GM21381 (cell line): ENCODE results near the gene TDG.
"Not testable (repeated sequence)": the region's sequence is repeated elsewhere in the genome, so short reads cannot be mapped to it uniquely, and the experiment has no call there.

Source experiments
- ATAC-seq: cut with Tn5 transposase; IDR thresholded peaks from one replicate; pipeline ENCODE4 v1.9.1; 2021; ENCODE audit warnings: mild to moderate bottlenecking, moderate library complexity; ENCODE audit not compliant: unreplicated experiment

TDG gene

DNA sequence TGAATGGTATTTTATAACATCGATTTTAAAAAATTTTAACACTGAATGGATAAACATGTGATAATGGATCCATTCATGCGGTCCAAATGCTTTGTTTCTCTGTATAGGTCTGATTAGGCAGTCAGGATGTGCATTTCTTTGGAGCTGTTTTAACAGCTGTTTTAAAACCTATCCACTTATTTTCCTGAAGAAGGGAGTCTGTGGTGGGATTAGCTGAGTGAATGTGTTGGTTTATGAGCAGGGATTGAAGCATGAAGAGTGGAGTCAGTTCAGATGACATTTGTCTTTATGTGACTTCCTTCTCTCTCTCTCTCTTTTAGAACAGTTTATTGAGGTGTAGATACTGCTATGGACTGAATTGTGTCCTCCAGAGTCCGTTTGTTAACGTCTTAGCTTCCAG is 46.7 kb downstream of the TDG start:
- ATAC-seq: no peak

DNA sequence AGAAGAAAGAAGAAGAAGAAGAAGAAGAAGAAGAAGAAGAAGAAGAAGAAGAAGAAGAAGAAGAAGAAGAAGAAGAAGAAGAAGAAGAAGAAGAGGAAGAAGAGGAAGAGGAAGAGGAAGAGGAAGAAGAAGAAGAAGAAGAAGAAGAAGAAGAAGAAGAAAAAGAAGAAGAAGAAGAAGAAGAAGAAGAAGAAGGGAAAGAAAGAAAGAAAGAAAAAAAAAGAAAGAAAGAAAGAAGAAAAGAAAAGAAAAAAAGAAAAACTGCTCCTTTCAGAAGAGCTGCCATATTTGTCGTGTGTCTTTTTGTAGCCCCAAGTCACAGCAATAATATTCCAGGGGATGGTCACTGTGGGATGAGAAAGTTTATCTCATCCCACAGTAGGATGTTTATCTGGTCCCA is 56.2 kb downstream of the TDG start:
- ATAC-seq: not testable (repeated sequence)

DNA sequence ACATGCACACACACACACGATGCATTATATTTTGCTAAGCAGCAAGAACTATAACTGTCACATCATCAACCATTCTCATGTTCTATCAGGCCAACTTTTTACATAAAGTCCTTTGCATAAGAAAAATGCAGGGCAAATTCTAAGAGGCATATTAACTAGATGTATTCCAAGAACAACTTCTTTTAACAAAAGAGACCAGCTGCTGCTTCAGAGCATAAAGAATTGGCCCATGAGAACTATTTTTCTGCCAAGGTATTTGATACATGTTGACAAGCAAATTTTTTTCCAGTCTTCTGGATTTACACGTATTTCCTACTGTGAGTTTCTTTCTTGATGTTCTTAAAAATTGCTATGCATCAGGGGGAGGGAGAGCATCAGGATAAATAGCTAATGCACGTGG is 57.1 kb downstream of the TDG start:
- no peak for ATAC-seq

DNA sequence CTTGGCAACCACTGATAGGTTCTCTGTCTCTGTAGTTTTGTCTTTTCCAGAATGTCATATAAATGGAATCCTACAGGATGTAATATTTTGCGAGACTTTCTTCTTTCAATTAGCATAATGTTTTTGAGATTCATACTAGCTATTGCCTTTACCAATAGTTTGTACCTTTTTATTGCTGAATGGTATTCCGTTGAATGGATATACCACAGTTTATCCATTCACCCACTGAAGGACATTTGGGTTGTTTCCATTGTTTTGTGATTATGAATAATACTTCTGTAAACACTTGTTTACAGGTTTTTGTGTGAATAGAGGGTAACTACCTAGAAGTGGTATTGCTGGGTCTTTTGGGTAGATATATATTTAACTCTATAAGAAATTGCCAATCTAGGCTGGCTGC is 58.0 kb downstream of the TDG start:
- ATAC-seq: no peak

DNA sequence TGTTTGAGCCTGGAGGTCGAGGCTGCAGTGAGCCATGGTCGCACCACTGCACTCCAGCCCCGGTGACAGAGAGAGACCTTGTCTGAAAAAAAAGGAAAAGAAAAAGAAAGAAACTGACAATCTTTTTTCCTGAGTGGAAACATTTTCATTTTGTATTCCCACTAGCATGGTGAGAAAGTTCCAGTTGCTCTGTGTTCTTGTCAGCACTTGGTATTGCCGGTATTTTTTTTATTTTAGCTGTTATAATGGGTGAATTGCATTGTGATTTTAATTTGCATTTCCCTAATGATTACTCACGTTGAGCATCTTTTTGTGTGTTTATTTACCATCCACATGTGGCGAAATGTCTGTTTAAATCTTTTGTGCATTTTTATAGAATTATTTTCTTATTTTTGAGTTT is 58.7 kb downstream of the TDG start:
- ATAC-seq: no peak

DNA sequence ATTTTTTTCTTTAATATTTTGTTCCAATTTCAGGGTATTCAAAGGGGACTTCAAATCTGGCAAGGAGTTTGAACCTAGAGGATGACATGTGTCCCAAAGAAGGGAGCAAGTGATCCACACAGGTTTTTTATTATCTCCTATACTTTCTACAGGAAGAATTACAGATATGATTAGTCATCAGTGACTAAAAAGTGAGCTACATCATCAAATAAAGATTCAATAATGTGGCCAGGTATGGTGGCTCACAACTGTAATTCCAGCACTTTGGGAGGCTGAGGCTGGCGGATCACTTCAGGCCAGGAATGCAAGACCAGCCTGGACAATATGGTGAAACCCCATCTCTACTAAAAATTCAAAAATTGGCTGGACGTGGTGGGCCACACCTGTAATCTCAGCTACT is 60.1 kb downstream of the TDG start:
- ATAC-seq: no peak

DNA sequence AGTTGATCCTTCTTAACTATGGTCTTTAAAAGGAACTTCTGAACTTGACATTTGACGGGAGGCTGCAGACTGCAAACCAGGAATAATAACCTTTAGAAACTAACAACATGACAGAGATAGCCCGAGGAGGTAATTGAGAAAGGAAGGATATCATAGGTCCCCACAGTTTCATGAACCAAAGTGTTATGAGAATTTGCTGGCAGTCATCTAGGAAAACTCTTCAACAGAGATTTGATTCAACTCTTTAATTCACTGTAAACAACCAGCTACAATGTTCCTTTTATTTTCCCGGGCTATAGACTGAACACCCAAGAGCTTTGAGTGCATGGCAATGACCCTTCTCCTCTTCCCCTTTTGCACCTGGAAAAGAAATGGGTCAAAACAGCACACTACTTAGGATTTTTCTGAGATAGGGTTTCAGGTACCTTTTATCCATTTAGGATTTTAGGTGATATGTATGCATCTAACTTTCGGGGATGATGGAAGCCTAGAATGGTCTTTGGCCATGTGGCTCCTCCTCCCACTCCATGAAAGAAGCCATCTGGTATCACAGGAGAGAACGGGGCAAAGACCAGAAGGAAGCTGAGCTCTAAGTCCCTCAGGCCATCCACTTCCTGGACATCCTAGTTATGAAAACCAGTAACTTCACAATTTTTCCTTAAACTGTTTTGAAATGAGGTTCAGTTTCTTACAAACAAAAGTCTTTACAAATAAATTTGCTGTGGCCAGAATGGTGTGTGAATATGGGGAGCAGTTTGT is 61.3 kb downstream of the TDG start:
- ATAC-seq: no peak

DNA sequence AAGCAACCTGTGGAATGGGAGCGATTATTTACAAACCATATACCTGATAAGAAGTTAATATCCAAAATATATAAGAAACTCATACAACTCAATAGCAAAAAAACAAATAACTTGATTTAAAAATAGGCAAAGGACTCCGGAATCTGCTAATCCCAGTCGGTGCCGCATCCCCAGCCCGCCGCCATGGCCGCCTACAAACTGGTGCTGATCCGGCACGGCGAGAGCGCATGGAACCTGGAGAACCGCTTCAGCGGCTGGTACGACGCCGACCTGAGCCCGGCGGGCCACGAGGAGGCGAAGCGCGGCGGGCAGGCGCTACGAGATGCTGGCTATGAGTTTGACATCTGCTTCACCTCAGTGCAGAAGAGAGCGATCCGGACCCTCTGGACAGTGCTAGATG is 64.9 kb downstream of the TDG start:
- ATAC-seq: not testable (repeated sequence)

DNA sequence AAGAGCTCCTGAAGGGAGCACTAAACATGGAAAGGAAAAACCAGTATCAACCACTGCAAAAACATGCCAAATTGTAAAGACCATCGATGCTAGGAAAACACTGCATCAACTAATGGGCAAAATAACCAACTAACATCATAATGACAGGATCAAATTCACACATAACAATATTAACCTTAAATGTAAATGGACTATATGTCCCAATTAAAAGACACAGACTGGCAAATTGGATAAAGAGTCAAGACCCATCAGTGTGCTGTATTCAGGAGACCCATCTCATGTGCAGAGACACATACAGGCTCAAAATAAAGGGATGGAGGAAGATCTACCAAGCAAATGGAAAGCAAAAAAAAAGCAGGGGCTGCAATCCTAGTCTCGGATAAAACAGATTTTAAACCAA is 70.5 kb downstream of the TDG start:
- ATAC-seq: not testable (repeated sequence)
